Tibial nerve (tissue), 3 donors: ENCODE measurements around the gene CMC4.

Source experiments
- POLR2A ChIP-seq, 2 donors: fragments of 450-650 bp; IDR thresholded peaks; one replicate each; pipeline ENCODE4 v1.6.1; 2017; ENCODE audit warnings: antibody characterized with exemption in 2 of 2, mild to moderate bottlenecking in 2 of 2, moderate library complexity in 2 of 2
- TF ChIP-seq, protein P1 (sequence below), 5 experiments: fragments of 200-600 bp in 3 of 5; fragments of 450-650 bp in 2 of 5; sonication (generic) in 3 of 5; IDR thresholded peaks; one replicate each; pipeline ENCODE4 v1.5.1; 2016 to 2019; ENCODE audit warnings: antibody characterized with exemption in 5 of 5, mild to moderate bottlenecking in 3 of 5, moderate library complexity in 2 of 5

- TF ChIP-seq, protein P1, sequence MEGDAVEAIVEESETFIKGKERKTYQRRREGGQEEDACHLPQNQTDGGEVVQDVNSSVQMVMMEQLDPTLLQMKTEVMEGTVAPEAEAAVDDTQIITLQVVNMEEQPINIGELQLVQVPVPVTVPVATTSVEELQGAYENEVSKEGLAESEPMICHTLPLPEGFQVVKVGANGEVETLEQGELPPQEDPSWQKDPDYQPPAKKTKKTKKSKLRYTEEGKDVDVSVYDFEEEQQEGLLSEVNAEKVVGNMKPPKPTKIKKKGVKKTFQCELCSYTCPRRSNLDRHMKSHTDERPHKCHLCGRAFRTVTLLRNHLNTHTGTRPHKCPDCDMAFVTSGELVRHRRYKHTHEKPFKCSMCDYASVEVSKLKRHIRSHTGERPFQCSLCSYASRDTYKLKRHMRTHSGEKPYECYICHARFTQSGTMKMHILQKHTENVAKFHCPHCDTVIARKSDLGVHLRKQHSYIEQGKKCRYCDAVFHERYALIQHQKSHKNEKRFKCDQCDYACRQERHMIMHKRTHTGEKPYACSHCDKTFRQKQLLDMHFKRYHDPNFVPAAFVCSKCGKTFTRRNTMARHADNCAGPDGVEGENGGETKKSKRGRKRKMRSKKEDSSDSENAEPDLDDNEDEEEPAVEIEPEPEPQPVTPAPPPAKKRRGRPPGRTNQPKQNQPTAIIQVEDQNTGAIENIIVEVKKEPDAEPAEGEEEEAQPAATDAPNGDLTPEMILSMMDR (IDR thresholded peaks at IDR 0.05) = no peak
- TF ChIP-seq POLR2A (IDR thresholded peaks at IDR 0.05) = no peak
Observed at GRCh38 chrX:155086961-155087735, 16.2 kb upstream of the CMC4 start.
